Measurements from ENCODE around the gene ATG7. TPM values are rescaled to one million over a fixed set of nuclear protein-coding genes. Genes with fewer than 3 reads are reported as not detected.

ATG7 gene
- total RNA-seq, 4 donors from 2014 or later: 45.8 to 85.3 (median 67.3) TPM

- DNase-seq: no peak
- H3K27ac ChIP-seq: no peak overlapping the region
These were observed 271.1 kb downstream of the ATG7 start for GRCh38 chr3:11543141-11543947.

GRCh38 chr3:11543948-11544387 lies 271.8 kb downstream of the ATG7 start:
- Histone ChIP-seq H3K4me3 (replicated peaks in 1 of 3) (no peak overlapping the region), H3K27me3 (no peaks in the 10 kb centered on the region), H3K27ac (no peak overlapping the region), H3K4me1 (peaks cover 7 to 37% of the 10 kb centered on the region in 2 donors), H3K9me3 (no peaks in the 10 kb centered on the region), H3K36me3 (no peaks in the 10 kb centered on the region)
- WGBS, 2 donors: 90 to 94% methylated on average over 3 to 6 of the region's 6 CpGs
- TF ChIP-seq POLR2A (IDR thresholded peaks at IDR 0.05): no peak
- TF ChIP-seq CTCF (IDR thresholded peaks at IDR 0.05): no peak
- intact Hi-C loops (cut with DNase I): no loop called here
- DNase-seq: no peak

More at GRCh38 chr3:11543141-11543947, 271.1 kb downstream of the ATG7 start:
- 90 to 94% methylated on average over 19 of the region's 19 CpGs for WGBS, 2 donors
- no peaks in the 10 kb centered on the region for H3K36me3 ChIP-seq
- peaks cover under 1 to 31% of the 10 kb centered on the region in 2 donors for H3K4me1 ChIP-seq
- intact Hi-C loops (cut with DNase I): no loop called here
- no peaks in the 10 kb centered on the region for H3K9me3 ChIP-seq
- TF ChIP-seq POLR2A (IDR thresholded peaks at IDR 0.05) (no peak), CTCF (IDR thresholded peaks at IDR 0.05) (no peak)
- no peaks in the 10 kb centered on the region for H3K27me3 ChIP-seq
- no peak overlapping the region for H3K4me3 ChIP-seq (replicated peaks in 1 of 3)

- Histone ChIP-seq H3K9me3 (no peaks in the 10 kb centered on the region), H3K27ac (peak overlapping the region in 2 of 3 donors; percentile 45 to 48), H3K4me3 (replicated peaks in 1 of 3) (no peak overlapping the region), H3K27me3 (no peaks in the 10 kb centered on the region), H3K4me1 (peaks cover 12 to 43% of the 10 kb centered on the region in 2 donors), H3K36me3 (no peaks in the 10 kb centered on the region)
- intact Hi-C loops (cut with DNase I): no loop called here
- no peak for DNase-seq
- TF ChIP-seq POLR2A (IDR thresholded peaks at IDR 0.05) (no peak), CTCF (IDR thresholded peaks at IDR 0.05) (no peak)
- WGBS, 2 donors: 62 to 71% methylated on average over 12 to 15 of the region's 17 CpGs
These were observed 272.4 kb downstream of the ATG7 start for GRCh38 chr3:11544412-11545181.

GRCh38 chr3:11545186-11545851 lies 273.1 kb downstream of the ATG7 start:
- WGBS, 2 donors: 76 to 81% methylated on average over 16 of the region's 16 CpGs
- no peak overlapping the region for H3K4me3 ChIP-seq (replicated peaks in 1 of 3)
- intact Hi-C loops (cut with DNase I): no loop called here

More at GRCh38 chr3:11545186-11545851, 273.1 kb downstream of the ATG7 start:
- Histone ChIP-seq H3K27me3 (no peaks in the 10 kb centered on the region), H3K36me3 (no peaks in the 10 kb centered on the region), H3K4me1 (peaks cover 19 to 50% of the 10 kb centered on the region in 2 donors), H3K27ac (peak overlapping the region in 2 of 3 donors; percentile 45 to 48), H3K9me3 (no peaks in the 10 kb centered on the region)
- no peak for DNase-seq
- TF ChIP-seq CTCF (IDR thresholded peaks at IDR 0.05) (no peak), POLR2A (IDR thresholded peaks at IDR 0.05) (no peak)

Measured in thyroid gland (tissue), 4 donors.